Right kidney (tissue), 1 donor: ENCODE data around the gene OPN4.

Source experiments
- DNase-seq: peaks from one replicate; pipeline ENCODE4 v3.0.0-alpha.2; 2016

OPN4 gene

DNA sequence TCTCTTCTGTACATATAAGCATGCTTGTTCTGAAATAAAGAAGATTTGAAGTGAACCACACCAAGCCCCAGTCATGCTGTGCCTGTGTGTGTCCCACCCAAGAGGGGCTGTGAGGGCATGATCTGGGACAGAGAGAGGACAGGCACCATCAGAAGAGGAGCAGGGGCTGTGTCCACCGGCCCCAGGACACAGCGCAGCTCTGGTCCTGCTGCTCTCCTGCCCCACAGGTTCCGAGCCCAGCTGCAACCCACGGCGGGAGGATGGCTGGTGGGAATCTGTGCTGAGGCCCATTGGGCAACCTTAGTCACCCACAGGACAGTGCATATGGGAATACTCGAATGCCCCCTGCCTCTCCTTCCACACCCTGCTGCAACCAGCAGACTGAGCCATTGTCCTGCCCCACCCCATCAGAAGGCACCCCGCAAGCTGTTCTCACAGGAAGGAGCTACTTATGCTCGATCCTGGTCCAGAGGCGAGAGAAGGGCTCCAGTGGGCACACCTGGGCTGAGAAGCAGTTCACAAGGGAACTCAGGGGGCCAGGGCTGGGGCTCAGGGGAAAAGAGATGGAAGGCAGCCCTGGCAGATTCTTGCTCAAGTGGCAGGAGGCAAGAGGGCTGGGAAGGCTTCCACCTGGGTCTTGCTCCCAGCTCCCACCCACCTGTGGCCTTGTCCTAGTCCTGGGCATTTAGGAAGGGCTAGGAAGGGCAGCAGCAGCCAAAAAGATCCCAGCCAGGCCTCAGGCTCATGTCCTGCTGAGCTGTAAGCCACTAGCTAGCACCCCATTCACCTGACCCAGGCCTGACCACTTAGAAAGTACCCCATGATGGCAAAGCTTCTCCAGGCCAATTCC lies 45.9 kb downstream of the OPN4 start:
- DNase-seq, result no peak

DNA sequence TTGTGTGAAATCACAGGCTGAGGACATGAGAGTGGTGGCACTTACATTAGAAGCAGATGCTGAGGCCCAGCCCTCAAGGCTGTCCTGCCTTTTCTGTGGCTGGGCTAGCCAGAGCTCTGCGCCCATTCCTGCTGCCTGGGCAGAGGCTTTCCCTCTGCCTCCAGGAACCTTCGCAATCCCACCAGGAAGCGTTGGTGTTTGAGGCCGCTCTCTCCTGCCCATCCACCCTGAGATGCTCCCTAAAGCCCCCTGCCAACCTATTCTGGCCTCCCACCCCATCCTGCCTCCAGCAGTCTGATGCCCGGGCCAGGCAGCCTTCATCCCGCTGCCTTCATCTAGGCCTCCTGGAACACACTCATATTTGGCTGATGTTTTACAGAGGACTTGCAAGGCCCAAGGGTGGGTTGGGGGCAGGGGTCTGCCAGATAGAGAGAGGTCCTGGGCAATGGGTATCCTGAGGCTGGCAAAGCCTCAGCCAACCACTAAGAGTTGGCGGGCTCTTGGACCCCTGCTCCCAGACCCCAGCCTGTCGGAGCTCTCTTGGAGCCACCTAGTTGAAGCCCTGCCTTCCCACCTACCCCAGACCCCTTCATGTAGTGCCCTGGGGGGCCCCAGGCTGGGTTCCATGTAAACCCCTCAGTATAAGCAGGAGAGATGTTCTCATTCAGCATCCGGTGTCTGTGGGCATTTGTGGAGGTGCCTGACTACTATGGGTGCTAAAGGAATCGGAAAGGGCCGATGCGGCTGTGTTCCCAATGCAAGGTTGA lies 46.7 kb downstream of the OPN4 start:
- no peak for DNase-seq

DNA sequence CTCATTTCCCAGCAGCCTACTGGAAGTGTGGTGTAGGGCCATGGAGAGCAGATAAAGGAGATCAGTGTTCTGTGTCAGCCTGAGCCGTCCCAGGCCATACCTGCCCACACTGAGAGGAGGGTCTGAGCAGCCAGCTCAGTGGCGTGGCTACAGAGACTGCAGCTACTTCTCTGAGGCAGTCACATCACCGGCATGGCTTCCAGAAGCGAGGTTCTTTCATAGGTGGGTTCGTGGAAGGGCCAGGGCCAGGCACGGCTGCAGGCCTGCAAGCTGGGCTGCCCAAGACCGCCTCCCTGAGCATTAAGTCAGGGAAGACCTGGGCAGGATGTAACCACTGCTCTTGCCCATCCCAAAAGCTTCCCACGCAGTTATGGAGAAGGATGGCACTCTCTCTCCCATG lies 48.8 kb downstream of the OPN4 start:
- DNase-seq, result no peak

DNA sequence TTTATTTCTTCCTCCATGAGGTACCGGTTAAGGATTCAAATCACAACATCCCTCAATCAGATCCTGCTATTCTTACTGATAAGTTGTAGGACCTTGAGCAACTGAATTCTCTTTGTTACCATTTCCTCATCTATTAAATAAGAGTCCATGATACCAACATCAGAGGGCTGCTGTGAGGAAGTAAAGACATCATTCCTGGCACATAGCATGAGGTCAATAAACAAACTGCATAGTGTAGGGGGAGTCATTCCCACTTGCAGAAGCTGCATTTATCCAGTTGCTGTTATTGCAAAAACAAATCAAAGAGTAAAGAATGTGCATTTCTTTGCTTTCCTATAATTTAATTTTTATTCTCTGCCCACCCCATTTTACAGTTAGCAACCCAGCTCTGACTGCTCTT lies 50.8 kb downstream of the OPN4 start:
- DNase-seq, result no peak

DNA sequence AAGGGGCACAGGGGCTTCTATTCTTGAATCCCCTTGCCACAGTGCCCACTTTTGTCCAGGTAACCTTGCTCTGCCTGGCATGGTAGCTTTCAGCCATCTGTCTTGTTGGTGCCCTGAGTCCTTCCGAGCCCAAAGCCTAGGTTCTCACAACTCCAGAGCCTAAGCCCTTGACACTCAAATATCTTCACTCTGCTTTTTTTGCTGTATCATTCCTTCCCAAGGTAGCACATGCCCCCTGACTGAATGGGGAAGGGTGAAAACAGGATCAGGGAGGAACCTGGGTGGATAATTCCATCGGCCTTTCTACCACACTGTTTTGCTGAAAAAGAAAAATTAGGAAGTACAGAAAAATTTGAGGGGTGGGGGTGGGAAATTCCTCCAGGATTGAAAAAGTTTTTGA lies 51.6 kb downstream of the OPN4 start:
- no peak for DNase-seq

DNA sequence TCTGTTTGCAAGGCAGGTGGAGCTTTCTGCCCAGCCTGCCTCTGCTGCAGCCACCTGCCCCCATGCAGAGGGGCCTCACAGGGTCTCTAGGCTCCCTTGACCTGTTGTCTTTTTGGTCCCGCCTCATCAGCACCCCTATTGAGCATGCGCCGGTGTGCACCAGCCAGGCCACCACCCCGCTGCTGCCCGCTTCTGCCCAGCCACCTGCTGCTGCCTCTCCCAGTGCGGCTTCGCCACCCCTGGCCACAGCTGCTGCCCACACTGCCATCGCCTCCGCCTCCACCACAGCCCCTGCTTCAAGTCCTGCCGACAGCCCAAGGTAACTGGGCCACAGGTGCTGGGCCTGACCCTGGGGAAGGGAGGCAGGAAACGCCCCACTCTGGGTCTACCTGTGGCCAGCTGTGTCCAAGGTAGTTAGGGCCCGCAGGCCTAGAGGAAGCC lies 52.1 kb downstream of the OPN4 start:
- DNase-seq, result no peak

DNA sequence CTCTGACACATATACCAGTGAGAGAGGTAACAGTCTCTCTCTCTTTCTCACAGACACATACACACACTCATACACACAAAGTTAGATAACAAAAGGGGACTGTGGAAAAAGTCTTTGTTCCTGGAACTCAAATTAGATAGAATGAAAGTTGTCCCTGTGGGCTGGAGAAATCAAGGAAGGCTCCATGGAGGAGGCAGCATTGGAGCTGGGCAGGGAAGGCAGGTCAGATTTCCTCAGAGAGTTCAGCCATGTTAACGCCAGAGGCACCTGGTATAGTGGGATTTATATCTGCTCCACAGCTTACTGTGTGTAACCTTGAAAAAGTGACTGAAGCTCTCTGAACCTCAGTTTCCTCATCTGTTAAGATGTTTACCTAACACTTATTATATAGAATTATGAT lies 52.6 kb downstream of the OPN4 start:
- no peak for DNase-seq

DNA sequence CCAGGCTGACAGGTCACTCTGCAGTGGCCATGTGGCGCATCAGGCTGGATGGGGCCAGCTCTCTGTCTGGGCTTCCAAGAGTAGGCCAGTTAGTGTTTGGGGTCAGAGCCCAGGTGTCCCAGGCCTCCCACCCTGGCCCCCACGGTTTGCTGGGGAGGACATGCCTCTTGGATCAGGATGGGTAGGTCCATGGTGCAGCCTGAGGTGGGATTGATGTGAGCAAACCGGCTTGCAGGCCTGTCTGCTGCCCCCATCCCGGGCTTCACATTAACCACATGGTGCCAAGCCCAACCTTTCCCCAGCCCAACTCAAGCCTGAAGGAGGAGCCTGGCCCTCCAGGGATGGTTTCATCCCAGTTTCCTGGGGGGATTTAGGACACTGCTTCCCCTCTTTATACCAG lies 53.2 kb downstream of the OPN4 start:
- no peak for DNase-seq

DNA sequence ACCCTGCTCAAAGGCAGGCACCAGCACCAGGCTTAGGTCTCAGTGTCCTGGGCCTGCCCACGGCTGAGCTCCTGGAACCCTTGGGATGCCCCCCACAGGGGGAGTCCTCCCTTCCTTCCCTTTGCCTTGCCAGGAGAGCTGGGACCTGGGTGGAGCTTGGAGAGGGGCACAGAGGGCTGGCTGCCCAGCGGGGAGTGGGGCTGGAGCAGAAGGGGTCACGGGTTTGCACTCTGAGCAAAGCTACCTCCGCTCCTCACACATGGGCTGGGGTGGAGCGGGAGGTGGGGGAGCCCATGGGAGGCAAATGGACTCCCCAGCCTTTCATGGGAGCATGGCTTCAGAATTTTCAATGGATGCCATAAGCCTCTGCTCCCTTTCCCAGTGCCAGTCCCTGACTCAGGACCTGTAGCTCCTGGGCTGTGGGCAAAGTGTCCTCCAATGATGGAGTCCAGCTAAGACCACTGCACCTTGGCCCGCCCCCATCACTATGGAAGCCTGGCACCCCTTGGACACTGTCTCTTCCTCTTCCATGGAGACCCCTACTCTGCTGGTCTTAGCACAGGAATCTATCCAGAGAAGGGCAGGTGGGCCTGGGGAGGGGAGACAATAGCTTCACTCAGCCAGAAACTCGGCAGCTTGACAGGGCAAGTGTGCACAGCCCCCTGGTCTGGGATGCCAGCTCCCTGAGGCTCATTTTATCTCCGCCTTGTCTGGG lies 53.9 kb downstream of the OPN4 start:
- no peak for DNase-seq

DNA sequence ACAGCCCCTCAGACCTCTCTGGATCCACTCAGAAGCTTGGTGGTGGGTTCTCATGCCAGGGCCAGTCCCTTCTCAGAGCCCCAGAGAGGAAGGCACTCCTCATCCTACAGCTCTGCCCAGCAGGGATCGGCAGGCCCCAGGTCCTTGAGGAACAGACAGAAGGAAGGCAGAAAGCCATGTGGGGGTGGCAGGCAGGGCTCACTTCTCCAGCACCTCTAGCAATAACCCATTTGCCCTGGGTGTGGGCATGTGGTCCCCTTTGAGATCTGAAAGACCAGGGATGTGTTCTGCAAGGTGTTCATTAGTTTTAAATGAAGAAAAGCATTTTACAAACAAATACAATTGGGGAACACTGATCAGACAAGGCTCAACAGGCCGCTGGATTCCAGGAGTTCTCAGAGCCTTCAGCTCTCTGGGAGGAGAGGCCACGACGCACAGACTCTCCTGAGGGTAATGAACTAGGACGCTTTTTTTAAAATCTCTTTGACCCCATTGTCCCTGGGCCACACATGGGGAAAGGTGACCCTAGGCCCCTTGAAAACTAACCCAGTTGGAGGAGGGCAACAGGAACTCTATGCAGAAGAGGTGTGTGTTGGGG lies 54.5 kb downstream of the OPN4 start:
- DNase-seq, result no peak

DNA sequence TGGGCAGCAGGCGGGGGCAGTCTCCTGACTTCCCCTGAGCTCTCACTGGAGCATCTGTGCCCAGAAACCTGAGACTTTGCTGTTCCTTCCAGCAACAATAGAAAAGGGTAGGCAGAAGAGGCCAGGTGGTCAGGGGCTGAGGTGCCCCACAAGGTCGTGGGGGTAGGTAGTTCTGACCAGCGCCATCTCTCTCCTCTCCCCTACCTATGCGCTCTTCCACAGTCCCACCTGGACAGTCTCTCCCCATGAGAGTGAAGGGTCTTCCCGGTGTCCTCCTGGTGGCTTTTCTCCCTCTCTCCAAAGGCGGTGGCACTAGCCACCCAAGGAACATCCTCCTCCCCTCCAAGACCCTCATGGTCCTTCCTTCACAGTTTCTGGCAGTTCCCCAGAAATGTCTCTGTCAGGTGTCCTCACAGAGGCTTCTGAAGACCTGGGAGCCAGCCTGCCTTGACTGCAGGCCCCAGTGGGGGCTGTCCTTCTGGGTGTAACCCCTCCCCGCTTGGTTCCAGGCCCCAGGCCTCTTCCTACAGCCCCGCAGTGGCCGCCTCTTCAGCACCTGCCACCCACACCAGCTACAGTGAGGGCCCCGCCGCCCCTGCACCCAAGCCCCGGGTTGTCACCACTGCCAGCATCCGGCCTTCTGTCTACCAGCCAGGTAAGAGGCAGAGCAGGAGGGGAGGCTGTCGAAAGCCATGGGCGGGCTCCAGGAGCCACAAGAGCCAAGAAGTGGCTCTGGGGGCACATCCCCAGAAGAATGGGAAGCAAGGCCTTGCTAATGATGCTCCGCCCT lies 55.2 kb downstream of the OPN4 start:
- no peak for DNase-seq

DNA sequence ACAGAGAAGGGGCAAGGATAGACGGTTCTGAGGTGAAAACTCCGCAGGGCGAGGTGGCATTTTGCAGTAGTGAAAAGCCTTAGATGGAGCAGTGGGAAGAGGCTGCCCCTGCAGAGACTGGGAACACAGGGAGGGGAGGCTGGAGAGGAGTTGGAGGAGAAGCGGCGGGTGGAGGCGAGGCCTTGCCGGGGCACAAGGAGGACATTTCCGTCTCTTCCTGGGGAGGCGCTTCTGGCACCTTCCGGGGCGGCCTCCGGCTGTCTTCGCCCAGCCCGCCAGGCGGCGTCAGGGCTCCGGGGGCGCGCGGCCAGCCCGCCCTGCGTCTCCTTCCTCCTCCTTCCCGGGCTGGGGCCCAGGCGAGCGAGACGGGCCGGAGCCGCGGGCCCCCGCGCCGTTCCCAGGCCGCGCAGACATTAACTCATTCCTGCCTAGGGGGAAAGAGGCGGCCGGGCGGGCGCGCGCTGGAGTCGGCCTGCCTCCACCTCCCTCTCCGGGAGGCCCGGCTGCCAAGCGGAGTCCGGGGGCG lies 56.7 kb downstream of the OPN4 start:
- peak; percentile 99 for DNase-seq

DNA sequence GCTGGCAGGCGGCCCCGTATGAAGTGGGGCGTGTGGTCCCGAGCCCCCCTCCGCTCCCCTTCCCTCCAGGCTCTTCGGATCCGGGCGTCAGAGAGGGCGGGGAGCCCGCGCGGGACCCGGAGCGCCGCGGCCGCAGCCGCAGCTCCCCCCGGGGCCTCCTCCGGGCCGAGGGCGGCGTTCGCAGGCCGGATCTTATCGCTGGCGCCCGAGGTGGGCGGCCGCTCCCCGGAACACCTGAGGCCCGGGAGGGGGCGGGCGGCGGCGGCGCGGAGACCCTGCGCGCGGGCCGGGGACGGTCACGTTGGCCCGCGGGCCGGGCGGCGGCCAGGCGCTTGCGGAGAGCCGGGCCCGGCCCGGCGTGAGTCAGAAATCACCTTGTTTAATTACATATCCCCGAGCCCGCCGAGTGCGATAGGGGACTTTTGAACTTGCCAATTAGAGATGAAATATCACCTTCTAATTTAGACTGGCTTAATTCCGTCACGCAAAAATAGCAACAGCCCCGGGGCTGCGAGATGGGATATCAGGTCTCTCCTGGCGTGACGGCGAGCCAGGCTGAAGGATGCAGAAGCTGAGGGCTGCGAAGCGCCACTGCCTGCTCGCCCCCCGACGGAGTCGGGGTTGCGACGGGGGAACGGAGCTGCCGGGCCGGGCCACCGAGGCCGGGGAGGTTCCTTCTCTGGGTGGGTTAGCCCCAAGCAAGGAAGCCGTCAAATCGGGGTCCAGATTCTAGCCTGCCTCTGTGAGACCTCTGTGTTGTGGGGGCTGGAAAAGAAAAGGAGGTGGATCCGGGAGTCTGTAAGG lies 57.4 kb downstream of the OPN4 start:
- peak; percentile 95 for DNase-seq

DNA sequence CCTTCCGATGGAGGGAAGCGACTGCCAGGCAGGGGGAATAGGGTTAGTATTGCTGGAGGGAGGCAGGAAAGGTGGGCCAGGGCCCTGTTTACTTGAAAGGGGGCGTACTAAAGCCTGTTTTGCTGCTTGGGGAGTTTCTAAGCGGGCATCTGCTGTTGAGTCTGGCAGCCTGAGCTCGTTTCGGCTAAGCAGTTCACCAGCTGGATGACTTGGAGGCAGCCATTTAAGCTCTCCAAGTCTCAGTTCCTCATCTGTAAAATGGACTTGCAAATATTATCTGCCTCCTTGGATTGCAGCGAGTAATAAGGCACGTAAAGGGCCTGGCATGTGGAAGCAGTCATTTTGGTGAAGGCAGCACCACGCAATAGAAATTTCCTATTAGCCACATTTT lies 58.0 kb downstream of the OPN4 start:
- no peak for DNase-seq

DNA sequence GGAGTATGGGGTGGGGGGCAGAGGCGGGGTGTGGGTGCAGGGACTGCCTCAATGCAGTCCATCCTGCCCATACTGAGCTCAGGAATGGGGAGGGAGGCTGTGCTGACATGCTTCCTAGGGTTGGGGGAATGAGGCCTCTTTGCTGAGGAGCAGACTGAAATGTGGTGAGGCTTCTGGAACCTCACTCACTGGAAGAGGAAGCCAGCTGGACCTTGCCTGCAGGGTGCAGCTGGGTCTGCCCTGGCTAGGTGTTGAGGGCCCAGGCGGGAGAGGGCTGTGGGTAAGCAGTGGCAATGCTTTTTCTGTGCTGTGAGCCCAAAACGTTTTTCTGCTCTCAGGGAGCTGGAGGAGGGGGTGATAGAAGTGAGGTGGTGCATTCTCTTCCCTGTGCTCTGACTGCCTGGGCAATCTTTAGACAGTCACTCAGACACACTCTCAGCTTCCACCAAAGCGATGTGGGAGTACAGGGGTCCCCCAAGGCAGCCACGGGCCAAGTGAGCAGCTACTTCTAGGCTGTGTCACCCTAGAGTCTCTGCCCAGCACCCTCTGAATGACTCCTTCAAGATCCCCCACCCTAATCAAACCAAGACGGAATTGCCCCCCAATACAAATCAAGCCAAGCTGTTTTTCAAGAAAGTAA lies 60.9 kb downstream of the OPN4 start:
- no peak for DNase-seq

DNA sequence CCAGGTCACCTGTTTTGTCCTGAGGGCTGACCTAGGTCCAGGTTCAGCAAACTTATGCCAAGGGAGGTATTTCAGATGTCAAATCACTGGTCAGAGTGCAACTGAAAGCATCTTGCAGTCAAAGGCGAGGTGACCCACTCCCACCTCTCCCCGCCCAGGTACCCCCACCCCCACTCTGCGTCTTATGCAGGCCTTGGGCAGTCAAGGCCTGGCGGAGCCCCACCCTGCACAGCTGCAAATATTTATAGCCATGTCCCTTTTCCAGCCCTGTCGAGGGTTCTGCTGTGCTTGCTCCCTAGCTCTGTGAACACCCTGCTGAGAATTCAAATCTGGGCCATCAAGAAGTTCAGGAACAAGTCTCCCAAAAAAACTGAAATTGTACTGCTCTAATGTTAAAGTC lies 61.5 kb downstream of the OPN4 start:
- no peak for DNase-seq
